Loucy (cell line): ENCODE results near the gene CAPN3.
A peak's percentile ranks its signal among the peaks of the same experiment; 100 is the strongest.

Source experiments
- H2AFZ ChIP-seq: fragments of 200-600 bp; sonication (generic); 2 replicates; pipeline ENCODE4 v1.6.0; 2016; ENCODE audit warnings: antibody characterized with exemption, mild to moderate bottlenecking, low read length, moderate library complexity
- H3F3A ChIP-seq: fragments of 200-600 bp; 2 replicates; pipeline ENCODE4 v1.6.0; 2016; ENCODE audit warnings: antibody characterized with exemption, low read depth, mild to moderate bottlenecking
- H3K27me3 ChIP-seq: fragments of 200-600 bp; sonication (generic); 2 replicates; pipeline ENCODE4 v1.6.1; 2014; ENCODE audit warnings: low read length, mild to moderate bottlenecking; ENCODE audit not compliant: insufficient read depth, poor library complexity, severe bottlenecking
- H3K36me3 ChIP-seq: fragments of 200-600 bp; sonication (generic); 2 replicates; pipeline ENCODE4 v1.6.1; 2016; ENCODE audit warnings: low read length; ENCODE audit not compliant: insufficient read depth
- H3K4me1 ChIP-seq: fragments of 200-600 bp; sonication (generic); 2 replicates; pipeline ENCODE4 v1.5.1; 2014; ENCODE audit warnings: low read length, mild to moderate bottlenecking; ENCODE audit not compliant: insufficient read depth, poor library complexity, severe bottlenecking
- H3K4me2 ChIP-seq: fragments of 200-600 bp; sonication (generic); 2 replicates; pipeline ENCODE4 v1.6.0; 2014; ENCODE audit warnings: antibody characterized with exemption, low read length, low read depth, mild to moderate bottlenecking; ENCODE audit not compliant: poor library complexity, severe bottlenecking
- H3K4me3 ChIP-seq: fragments of 200-600 bp; sonication (generic); 2 replicates; pipeline ENCODE4 v1.5.1; 2014; ENCODE audit warnings: low read length, mild to moderate bottlenecking, mixed read lengths; ENCODE audit not compliant: poor library complexity, severe bottlenecking
- H3K79me2 ChIP-seq: fragments of 200-600 bp; sonication (generic); 2 replicates; pipeline ENCODE4 v1.6.1; 2014; ENCODE audit warnings: low read length; ENCODE audit not compliant: insufficient read depth
- H3K9ac ChIP-seq: fragments of 200-600 bp; sonication (generic); 2 replicates; pipeline ENCODE4 v1.6.0; 2014; ENCODE audit warnings: mild to moderate bottlenecking, low read depth, low read length, moderate library complexity; ENCODE audit not compliant: poor library complexity, severe bottlenecking
- H3K9me2 ChIP-seq: fragments of 200-600 bp; sonication (generic); replicated peaks from 2 replicates; pipeline ENCODE4 v1.6.1; 2016; ENCODE audit warnings: low read depth, low read length, mixed read lengths
- H3K9me3 ChIP-seq: fragments of 200-600 bp; sonication (generic); 2 replicates; pipeline ENCODE4 v1.6.1; 2014; ENCODE audit warnings: mild to moderate bottlenecking, antibody characterized with exemption, low read length, low read depth; ENCODE audit not compliant: insufficient read depth
- H4K20me1 ChIP-seq: fragments of 200-600 bp; sonication (generic); 2 replicates; pipeline ENCODE4 v1.6.0; 2014; ENCODE audit warnings: antibody characterized with exemption, low read length, mild to moderate bottlenecking; ENCODE audit not compliant: insufficient read depth, poor library complexity, severe bottlenecking
- EZH2phosphoT487 ChIP-seq: fragments of 200-600 bp; IDR thresholded peaks from 2 replicates; pipeline ENCODE4 v1.6.1; 2018; ENCODE audit warnings: antibody characterized with exemption, mild to moderate bottlenecking, moderate library complexity, borderline replicate concordance
- TF ChIP-seq, protein P1 (sequence below): fragments of 200-600 bp; sonication (generic); conservative IDR thresholded peaks from 2 replicates; pipeline ENCODE4 v1.5.1; 2014; ENCODE audit warnings: mild to moderate bottlenecking, antibody characterized with exemption, low read length

CAPN3 gene

GRCh38 chr15:42387603-42388002 lies 28.3 kb downstream of the CAPN3 start:
- H3K4me3 ChIP-seq: no peak overlapping the region
- peaks cover 22% of the 10 kb centered on the region for H3K4me1 ChIP-seq
- no peak for TF ChIP-seq EZH2phosphoT487
- TF ChIP-seq, protein P1, sequence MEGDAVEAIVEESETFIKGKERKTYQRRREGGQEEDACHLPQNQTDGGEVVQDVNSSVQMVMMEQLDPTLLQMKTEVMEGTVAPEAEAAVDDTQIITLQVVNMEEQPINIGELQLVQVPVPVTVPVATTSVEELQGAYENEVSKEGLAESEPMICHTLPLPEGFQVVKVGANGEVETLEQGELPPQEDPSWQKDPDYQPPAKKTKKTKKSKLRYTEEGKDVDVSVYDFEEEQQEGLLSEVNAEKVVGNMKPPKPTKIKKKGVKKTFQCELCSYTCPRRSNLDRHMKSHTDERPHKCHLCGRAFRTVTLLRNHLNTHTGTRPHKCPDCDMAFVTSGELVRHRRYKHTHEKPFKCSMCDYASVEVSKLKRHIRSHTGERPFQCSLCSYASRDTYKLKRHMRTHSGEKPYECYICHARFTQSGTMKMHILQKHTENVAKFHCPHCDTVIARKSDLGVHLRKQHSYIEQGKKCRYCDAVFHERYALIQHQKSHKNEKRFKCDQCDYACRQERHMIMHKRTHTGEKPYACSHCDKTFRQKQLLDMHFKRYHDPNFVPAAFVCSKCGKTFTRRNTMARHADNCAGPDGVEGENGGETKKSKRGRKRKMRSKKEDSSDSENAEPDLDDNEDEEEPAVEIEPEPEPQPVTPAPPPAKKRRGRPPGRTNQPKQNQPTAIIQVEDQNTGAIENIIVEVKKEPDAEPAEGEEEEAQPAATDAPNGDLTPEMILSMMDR: no peak
- no peak overlapping the region for H2AFZ ChIP-seq
- no peaks in the 10 kb centered on the region for H3K27me3 ChIP-seq
- no peaks in the 10 kb centered on the region for H4K20me1 ChIP-seq
- no peaks in the 10 kb centered on the region for H3K9me3 ChIP-seq
- no peaks in the 10 kb centered on the region for H3K79me2 ChIP-seq
- no peak overlapping the region for H3K4me2 ChIP-seq
- no peaks in the 10 kb centered on the region for H3K9me2 ChIP-seq
- no peak overlapping the region for H3K9ac ChIP-seq
- H3K36me3 ChIP-seq: no peaks in the 10 kb centered on the region
- no peaks in the 10 kb centered on the region for H3F3A ChIP-seq

DNA sequence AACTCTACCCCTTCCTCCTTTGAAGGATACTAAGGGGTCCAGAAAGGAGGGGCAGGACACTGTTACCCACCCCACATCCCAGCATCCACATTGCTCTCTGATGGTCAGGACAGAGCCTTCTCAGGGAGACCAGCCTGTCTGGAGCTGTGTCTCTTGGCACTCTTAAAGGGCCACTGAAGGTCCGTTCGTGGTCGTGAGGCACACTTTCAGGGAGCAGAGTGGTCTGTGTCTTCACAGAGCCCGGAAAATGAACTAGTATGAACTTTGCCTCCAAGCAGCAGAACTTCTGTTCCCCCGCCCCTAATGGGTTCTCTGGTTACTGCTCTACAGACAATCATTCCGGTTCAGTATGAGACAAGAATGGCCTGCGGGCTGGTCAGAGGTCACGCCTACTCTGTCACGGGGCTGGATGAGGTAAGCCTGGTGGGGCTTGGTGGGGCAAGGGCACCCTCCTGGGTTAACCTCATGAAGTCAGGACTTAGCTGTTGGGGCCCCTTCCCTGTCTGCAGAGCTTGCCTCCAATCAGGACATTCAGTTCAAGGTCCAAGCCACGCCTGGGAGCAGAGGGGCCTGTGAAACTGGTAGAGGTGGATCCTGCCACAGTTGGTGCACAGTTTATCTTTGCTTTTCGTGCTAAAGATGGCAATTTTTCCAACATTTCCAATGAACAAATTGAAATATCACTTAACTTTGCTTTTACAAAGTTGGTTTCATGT lies 33.2 kb downstream of the CAPN3 start:
- Histone ChIP-seq H3K9me2 (no peaks in the 10 kb centered on the region), H3K9ac (no peak overlapping the region), H3K4me3 (no peak overlapping the region), H4K20me1 (no peaks in the 10 kb centered on the region), H3K4me1 (no peaks in the 10 kb centered on the region), H3K9me3 (no peaks in the 10 kb centered on the region), H3K27me3 (no peaks in the 10 kb centered on the region), H3K36me3 (no peaks in the 10 kb centered on the region), H3F3A (no peaks in the 10 kb centered on the region), H2AFZ (0 out of 2 replicates have a peak overlapping the region, but pooled peaks have one; percentile 51), H3K79me2 (no peaks in the 10 kb centered on the region), H3K4me2 (no peak overlapping the region)
- TF ChIP-seq, protein P1: no peak
- no peak for TF ChIP-seq EZH2phosphoT487

GRCh38 chr15:42394106-42394505 lies 34.8 kb downstream of the CAPN3 start:
- no peak overlapping the region for H3K4me2 ChIP-seq
- H3K4me3 ChIP-seq: no peak overlapping the region
- H3K9ac ChIP-seq: no peak overlapping the region
- H3K79me2 ChIP-seq: no peaks in the 10 kb centered on the region
- H3K27me3 ChIP-seq: no peaks in the 10 kb centered on the region
- no peaks in the 10 kb centered on the region for H3K4me1 ChIP-seq
- H3K9me2 ChIP-seq: no peaks in the 10 kb centered on the region
- H3F3A ChIP-seq: no peaks in the 10 kb centered on the region
- no peaks in the 10 kb centered on the region for H3K9me3 ChIP-seq
- no peak overlapping the region for H2AFZ ChIP-seq
- TF ChIP-seq, protein P1: no peak
- TF ChIP-seq EZH2phosphoT487: no peak
- H3K36me3 ChIP-seq: no peaks in the 10 kb centered on the region
- no peaks in the 10 kb centered on the region for H4K20me1 ChIP-seq
